ENCODE results near the gene AMZ1.

The AMZ1 gene

GRCh38 chr7:2761801-2762497, 73.9 kb downstream of the AMZ1 start:
- Histone ChIP-seq H3K18ac (ENCODE audit: low read length) (peak overlapping the region; percentile 17), H4K91ac (ENCODE audit: low read depth, low read length) (peak overlapping the region; percentile 87), H3K79me2 (ENCODE audit: control insufficient read depth, insufficient read depth, low read length, poor library complexity) (peaks cover 24% of the 10 kb centered on the region), H2AFZ (ENCODE audit: insufficient read depth, low read length, poor library complexity) (no peak overlapping the region), H3K4me1 (ENCODE audit: control insufficient read depth in 1 of 2, insufficient read depth in 2 of 2, low read length in 2 of 2) (peaks cover 53 to 59% of the 10 kb centered on the region in 2 experiments), H2BK120ac (ENCODE audit: insufficient read depth, low read length, poor library complexity) (peak overlapping the region; percentile 79), H3K9ac (ENCODE audit: low read length) (no peak overlapping the region), H3K79me1 (ENCODE audit: low read length) (peaks cover 51% of the 10 kb centered on the region), H3K14ac (ENCODE audit: low read length) (peak overlapping the region; percentile 60), H3K4me2 (ENCODE audit: low read length) (no peak overlapping the region), H2BK5ac (ENCODE audit: low read depth, low read length, poor library complexity) (peak overlapping the region; percentile 50), H3K9me3 (ENCODE audit: insufficient read depth, low read depth, low read length) (no peaks in the 10 kb centered on the region), H4K12ac (ENCODE audit: low read depth, low read length) (no peak overlapping the region), H3K4me3 (ENCODE audit: low read depth, low read length) (no peak overlapping the region), H2AK5ac (ENCODE audit: low read length) (no peak overlapping the region), H3K4ac (ENCODE audit: low read depth, low read length) (peak overlapping the region; percentile 47), H3K27me3 (ENCODE audit: insufficient read depth, low read length) (no peaks in the 10 kb centered on the region), H4K8ac (ENCODE audit: low read depth, low read length) (peak overlapping the region; percentile 20), H3K36me3 (ENCODE audit: control insufficient read depth in 1 of 2, insufficient read depth in 2 of 2, low read length in 2 of 2) (peaks cover 14 to 18% of the 10 kb centered on the region in 2 experiments), H3K23ac (ENCODE audit: low read length) (no peak overlapping the region), H2BK12ac (ENCODE audit: low read length) (peak overlapping the region; percentile 46), H3K27ac (ENCODE audit: low read depth, low read length) (peak overlapping the region; percentile 80)
- WGBS (ENCODE audit: extremely low coverage, insufficient coverage, insufficient read length), result no CpG with 5 or more reads among the region's 29 CpGs
- peak; percentile 92 for DNase-seq

- H3K4me1 ChIP-seq (ENCODE audit: control insufficient read depth in 1 of 2, insufficient read depth in 2 of 2, low read length in 2 of 2), result peaks cover 46 to 50% of the 10 kb centered on the region in 2 experiments
- peak overlapping the region; percentile 20 for H2AK5ac ChIP-seq (ENCODE audit: low read length)
- no peak overlapping the region for H4K8ac ChIP-seq (ENCODE audit: low read depth, low read length)
- H3K4me2 ChIP-seq (ENCODE audit: low read length), result no peak overlapping the region
- H3K27ac ChIP-seq (ENCODE audit: low read depth, low read length), result peak overlapping the region; percentile 80
- H3K79me1 ChIP-seq (ENCODE audit: low read length), result peaks cover 42% of the 10 kb centered on the region
- H3K79me2 ChIP-seq (ENCODE audit: control insufficient read depth, insufficient read depth, low read length, poor library complexity), result peaks cover 20% of the 10 kb centered on the region
- no peak overlapping the region for H3K4me3 ChIP-seq (ENCODE audit: low read depth, low read length)
- no peak for DNase-seq
- no peak overlapping the region for H3K9ac ChIP-seq (ENCODE audit: low read length)
- H4K91ac ChIP-seq (ENCODE audit: low read depth, low read length), result peak overlapping the region; percentile 21
- H2BK5ac ChIP-seq (ENCODE audit: low read depth, low read length, poor library complexity), result no peak overlapping the region
- no peak overlapping the region for H4K12ac ChIP-seq (ENCODE audit: low read depth, low read length)
- H2AFZ ChIP-seq (ENCODE audit: insufficient read depth, low read length, poor library complexity), result no peak overlapping the region
- no peak overlapping the region for H2BK120ac ChIP-seq (ENCODE audit: insufficient read depth, low read length, poor library complexity)
- H3K18ac ChIP-seq (ENCODE audit: low read length), result no peak overlapping the region
- H2BK12ac ChIP-seq (ENCODE audit: low read length), result no peak overlapping the region
- H3K14ac ChIP-seq (ENCODE audit: low read length), result no peak overlapping the region
- H3K23ac ChIP-seq (ENCODE audit: low read length), result no peak overlapping the region
- no peaks in the 10 kb centered on the region for H3K9me3 ChIP-seq (ENCODE audit: insufficient read depth, low read depth, low read length)
- no peaks in the 10 kb centered on the region for H3K27me3 ChIP-seq (ENCODE audit: insufficient read depth, low read length)
- peaks cover 14 to 18% of the 10 kb centered on the region in 2 experiments for H3K36me3 ChIP-seq (ENCODE audit: control insufficient read depth in 1 of 2, insufficient read depth in 2 of 2, low read length in 2 of 2)
- no CpG with 5 or more reads among the region's 6 CpGs for WGBS (ENCODE audit: extremely low coverage, insufficient coverage, insufficient read length)
- H3K4ac ChIP-seq (ENCODE audit: low read depth, low read length), result no peak overlapping the region
Observed at GRCh38 chr7:2763597-2763996, 75.6 kb downstream of the AMZ1 start.

DNA sequence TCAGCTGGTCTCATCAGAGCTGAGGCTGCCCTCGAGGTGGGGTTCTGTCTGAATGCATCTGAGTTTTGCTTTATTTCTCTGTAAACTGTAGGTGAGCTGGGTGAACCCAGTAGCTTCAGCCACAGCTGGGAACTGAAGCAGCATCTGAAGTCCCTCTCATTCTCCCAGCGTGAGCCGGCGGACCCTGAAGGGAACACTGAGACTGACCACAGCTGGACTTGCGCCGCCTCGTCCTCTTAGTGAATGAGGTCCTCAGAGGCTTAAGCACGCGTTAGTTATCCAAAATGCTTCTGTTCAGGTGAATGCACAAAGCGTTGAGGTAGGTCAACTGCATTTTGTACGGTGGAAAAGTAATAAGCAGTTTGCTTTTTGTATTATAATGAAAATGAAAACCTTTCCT, 76.6 kb downstream of the AMZ1 start:
- Histone ChIP-seq H3K27me3 (ENCODE audit: insufficient read depth, low read length) (no peaks in the 10 kb centered on the region), H2BK12ac (ENCODE audit: low read length) (no peak overlapping the region), H3K4ac (ENCODE audit: low read depth, low read length) (peak overlapping the region; percentile 49), H3K4me3 (ENCODE audit: low read depth, low read length) (no peak overlapping the region), H2BK120ac (ENCODE audit: insufficient read depth, low read length, poor library complexity) (no peak overlapping the region), H4K12ac (ENCODE audit: low read depth, low read length) (no peak overlapping the region), H4K91ac (ENCODE audit: low read depth, low read length) (peak overlapping the region; percentile 8), H4K8ac (ENCODE audit: low read depth, low read length) (no peak overlapping the region), H3K27ac (ENCODE audit: low read depth, low read length) (peak overlapping the region; percentile 11), H3K4me1 (ENCODE audit: control insufficient read depth in 1 of 2, insufficient read depth in 2 of 2, low read length in 2 of 2) (peaks cover 42 to 47% of the 10 kb centered on the region in 2 experiments), H3K23ac (ENCODE audit: low read length) (no peak overlapping the region), H3K4me2 (ENCODE audit: low read length) (no peak overlapping the region), H3K36me3 (ENCODE audit: control insufficient read depth in 1 of 2, insufficient read depth in 2 of 2, low read length in 2 of 2) (peaks cover 15 to 22% of the 10 kb centered on the region in 2 experiments), H3K79me2 (ENCODE audit: control insufficient read depth, insufficient read depth, low read length, poor library complexity) (peaks cover 20% of the 10 kb centered on the region), H2BK5ac (ENCODE audit: low read depth, low read length, poor library complexity) (no peak overlapping the region), H3K9ac (ENCODE audit: low read length) (no peak overlapping the region), H2AFZ (ENCODE audit: insufficient read depth, low read length, poor library complexity) (no peak overlapping the region), H3K18ac (ENCODE audit: low read length) (peak overlapping the region; percentile 54), H3K9me3 (ENCODE audit: insufficient read depth, low read depth, low read length) (no peaks in the 10 kb centered on the region), H3K79me1 (ENCODE audit: low read length) (peaks cover 37% of the 10 kb centered on the region), H2AK5ac (ENCODE audit: low read length) (no peak overlapping the region), H3K14ac (ENCODE audit: low read length) (peak overlapping the region; percentile 47)
- WGBS (ENCODE audit: extremely low coverage, insufficient coverage, insufficient read length), result no CpG with 5 or more reads among the region's 11 CpGs
- DNase-seq, result no peak
